GM18870 (cell line): ENCODE measurements around the gene SPOCK2.
"Not testable (repeated sequence)": the region's sequence is repeated elsewhere in the genome, so short reads cannot be mapped to it uniquely, and the experiment has no call there.

Experiments used
- ATAC-seq: cut with Tn5 transposase; IDR thresholded peaks from one replicate; pipeline ENCODE4 v1.9.1; 2021; ENCODE audit warnings: moderate library complexity; ENCODE audit not compliant: unreplicated experiment

Gene SPOCK2, protein sequence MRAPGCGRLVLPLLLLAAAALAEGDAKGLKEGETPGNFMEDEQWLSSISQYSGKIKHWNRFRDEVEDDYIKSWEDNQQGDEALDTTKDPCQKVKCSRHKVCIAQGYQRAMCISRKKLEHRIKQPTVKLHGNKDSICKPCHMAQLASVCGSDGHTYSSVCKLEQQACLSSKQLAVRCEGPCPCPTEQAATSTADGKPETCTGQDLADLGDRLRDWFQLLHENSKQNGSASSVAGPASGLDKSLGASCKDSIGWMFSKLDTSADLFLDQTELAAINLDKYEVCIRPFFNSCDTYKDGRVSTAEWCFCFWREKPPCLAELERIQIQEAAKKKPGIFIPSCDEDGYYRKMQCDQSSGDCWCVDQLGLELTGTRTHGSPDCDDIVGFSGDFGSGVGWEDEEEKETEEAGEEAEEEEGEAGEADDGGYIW

DNA sequence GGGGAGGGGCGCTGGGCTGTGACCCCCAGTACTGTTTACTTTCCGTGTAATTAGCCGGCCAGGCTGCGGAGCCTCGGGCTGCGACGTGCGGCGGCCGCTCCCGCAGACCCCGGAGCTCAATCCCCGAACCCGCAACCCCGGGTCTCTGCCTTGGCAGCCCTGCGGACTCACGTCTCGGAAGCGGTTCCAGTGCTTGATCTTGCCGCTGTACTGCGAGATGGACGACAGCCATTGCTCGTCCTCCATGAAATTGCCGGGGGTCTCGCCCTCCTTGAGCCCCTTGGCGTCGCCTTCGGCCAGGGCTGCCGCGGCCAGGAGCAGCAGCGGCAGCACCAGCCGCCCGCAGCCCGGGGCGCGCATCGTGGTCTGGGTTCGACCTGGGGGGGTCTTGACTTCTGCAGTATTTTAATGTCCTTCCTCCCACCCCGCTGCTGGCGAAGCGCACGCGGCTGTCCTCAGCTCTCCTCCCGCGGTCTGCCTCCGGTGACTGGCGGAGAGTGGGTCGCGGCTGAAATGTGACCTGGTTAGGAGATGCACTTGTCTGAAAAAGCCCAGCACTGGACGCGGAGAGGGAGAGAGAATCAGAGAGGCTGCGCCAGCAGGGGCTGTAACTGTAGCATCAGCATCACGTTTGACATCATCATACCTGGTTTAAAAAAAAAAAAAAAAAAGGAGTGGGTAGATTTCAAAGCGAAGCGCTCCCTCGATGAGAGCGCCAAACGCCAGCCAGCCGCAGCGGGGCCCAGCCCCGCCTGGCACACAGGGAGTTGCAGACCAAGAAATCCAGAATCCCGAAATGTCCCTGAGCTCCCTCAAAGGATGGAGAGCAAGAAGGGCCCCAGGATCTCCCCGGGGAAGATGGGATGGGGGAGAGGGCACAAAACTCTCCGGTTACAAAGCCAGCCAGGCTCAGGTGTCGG, at the start of gene SPOCK2:
Gene SPOCK2, minus strand, starts transcription at position 583 of the 920 bp plus-strand sequence. Its CDS starts 223 bp downstream, at position 360.
- ATAC-seq = no peak

DNA sequence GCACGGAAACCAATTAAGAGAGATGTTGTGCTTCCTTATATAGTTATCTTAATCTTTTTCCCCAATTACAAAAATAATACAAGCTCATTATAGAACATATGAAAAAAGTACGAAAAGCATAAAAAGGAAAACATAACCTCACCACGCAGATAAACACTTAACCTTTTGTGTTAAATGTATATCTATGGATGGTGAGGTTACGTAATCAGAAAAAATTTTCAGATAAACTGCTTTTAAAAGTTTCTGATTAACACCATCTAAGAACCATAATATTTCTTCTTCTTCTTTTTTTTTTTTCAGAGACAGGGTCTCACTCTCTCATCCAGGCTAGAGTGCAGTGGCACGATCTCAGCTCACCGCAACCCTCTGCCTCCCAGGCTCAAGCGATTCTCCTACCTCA, 49.2 kb upstream of the SPOCK2 start:
- ATAC-seq = no peak

DNA sequence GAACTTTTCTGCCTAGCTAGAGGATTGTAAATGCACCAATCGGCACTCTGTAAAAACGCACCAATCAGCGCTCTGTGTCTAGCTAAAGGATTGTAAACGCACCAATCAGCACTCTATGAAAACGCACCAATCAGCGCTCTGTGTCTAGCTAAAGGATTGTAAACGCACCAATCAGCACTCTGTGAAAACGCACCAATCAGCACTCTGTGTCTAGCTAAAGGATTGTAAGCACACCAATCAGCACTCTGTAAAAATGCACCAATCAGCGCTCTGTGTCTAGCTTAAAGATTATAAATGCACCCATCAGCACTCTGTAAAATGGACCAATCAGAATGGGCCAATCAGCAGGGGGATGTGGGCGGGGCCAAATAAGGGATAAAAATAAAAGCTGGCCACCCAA, 47.9 kb upstream of the SPOCK2 start:
- not testable (repeated sequence) for ATAC-seq

DNA sequence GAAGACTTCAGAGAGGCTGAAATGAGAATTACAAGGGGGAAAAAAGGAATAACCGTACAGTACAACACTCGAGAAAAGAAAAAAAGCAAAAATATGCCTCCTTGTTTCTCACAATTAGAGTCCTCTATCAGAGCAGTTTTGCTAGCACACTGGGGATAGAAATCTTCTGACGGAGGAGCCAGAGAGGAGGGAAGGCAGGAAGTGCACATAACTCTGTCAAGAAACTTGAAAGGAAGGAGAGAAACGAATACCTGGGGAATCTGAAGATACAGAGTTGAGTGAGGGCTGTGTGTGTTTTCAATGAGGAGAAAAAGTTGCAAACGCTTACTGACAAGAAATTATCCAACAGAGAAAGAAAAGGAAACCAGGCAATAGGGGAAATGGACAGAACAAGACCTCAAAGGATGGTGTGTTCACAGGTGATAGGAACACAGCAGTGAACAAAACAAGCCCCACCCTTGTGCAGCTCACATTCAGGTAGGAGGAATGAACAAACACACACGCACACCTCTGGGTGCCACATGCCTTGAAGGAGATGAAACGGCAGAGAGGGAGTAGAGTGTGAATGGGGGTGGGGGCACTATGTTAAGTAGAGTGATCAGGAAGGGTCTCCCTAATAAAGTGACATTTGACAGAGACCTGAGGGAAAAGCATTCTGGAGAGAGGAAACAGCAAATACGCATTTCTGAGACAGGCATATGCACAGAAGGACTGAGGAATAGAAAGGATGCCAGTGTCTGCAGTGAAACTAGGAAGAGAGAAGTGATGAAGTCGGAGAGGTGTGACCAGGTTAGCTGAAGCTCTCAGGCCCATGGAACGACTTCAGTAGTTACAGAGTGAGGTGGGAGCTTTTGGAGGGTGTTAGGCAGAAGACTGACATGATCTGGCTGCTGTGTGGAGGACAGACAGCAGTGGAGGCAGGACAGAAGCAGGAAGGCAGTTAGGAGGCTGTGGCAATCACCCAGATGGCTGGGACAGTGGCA, 46.7 kb upstream of the SPOCK2 start:
- ATAC-seq = no peak

DNA sequence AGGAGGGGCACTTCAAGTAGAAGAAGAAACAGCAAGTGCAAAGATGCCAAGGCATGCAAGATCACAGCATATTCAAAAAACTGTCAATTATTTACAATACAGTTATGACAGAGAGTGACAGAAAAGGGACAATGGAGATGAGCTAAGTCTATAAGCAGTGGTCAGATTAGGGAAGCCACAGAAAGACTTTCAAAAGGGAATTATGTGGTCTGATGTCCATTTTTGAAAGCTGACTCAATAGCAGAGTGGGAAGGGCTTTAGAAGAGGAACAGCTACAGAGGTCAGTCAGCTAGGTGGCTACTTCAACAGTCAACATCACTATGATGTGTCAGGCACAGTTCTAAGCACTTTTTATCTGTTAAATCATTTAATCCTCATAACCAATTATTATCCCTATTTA, 45.2 kb upstream of the SPOCK2 start:
- ATAC-seq = peak; percentile 91

DNA sequence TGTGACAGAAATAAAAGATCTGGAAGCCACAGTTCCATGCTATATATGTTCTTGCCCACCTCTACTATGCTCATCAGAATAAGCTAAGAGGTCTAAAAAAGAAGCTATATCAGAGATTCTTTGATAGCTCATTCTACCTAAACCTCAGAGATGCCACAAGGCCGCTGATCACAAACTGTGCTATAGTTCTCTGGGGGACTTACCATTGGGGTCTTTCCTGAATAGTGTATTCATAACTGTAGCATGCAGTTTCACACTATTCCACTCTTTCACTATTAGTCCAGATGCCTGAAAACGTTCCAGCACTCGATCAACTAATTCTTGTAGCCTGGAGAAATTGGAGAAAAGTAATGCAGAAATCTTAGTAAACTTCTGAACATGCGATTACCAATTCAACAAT, 44.5 kb upstream of the SPOCK2 start:
- peak; percentile 21 for ATAC-seq

DNA sequence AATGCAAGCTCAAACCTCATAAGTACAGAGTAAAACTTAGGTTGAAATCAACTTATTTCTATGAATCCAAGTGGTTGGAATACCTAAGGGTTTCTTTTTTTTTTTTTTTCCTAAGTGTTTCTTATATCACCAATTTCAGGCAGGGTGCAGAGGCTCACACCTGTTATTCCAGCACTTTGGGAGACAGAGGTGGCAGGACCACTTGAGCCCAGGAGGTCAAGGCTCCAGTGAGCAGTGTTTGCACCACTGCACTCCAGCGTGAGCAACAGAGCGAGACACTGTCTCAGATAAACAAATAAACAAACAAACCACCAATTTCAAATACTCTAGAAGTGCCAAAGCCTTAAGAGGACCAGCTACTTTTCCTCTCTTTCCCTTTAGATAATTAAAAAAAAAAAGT, 39.2 kb upstream of the SPOCK2 start:
- ATAC-seq = no peak

DNA sequence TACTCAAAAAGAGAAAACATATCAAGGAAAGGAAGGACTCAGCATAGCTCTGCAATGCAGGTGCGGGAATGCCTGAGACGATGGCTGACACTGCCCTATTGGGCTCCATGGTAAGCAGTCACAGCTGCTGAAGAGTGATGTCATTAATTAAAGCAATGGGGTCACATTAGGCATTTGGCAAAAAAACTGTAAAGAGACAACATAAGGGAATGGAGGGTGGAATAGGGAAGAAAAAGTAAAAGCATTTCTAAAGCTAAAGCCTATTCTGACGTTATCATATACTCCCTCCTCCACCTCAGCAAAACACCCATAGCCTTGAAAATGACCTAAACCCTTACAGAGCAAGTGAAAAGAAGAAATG, 38.5 kb upstream of the SPOCK2 start:
- no peak for ATAC-seq

DNA sequence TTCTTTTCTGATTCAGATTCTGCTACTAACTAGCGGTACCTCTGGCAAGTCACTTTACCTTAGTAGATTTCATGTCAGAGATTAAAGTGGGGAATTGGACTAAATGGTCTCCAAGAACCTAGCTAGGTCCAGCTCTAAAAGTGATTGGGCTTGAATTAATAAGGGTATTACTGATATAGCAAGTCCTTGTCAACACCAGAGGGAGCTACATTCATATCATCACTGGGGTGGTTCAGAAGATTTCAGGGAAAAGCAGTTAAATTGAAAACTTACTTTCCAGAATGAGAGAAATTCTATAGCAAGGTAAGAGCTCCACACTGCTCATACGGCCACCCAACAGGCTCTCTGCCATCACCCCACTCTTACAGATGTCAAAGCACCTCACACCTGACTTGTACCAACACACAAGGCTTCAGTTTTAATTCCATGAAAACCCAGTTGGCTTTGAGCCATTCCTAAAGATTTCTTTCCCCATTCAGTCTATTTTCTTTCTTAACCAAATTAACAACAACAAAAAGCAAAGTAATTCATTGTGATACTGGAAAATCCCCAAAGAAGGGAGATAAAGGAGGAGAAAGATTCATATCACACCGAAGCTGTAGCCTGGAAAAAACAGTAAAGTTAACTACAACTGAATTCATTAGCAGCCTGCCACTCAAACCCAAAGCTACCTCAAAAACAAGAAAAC, 38.0 kb upstream of the SPOCK2 start:
- no peak for ATAC-seq

DNA sequence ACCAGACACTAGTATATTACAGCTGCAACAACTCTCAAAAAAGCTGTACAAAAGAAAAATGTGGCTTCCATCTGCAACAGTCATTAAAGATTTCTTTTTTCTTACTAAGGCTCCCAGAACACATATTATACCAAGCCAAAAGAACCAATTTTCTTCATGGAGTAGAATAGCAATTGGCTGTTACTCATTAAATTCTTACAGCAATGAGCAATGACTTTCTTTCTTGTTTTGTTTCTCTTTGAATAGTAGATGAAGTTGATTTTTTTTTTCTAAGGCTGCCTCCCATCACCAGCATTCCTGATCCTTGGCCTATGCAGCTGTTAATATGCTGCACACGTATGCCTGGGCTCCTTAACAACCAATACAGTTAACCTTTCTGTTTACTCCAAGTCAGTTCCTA, 36.6 kb upstream of the SPOCK2 start:
- no peak for ATAC-seq

DNA sequence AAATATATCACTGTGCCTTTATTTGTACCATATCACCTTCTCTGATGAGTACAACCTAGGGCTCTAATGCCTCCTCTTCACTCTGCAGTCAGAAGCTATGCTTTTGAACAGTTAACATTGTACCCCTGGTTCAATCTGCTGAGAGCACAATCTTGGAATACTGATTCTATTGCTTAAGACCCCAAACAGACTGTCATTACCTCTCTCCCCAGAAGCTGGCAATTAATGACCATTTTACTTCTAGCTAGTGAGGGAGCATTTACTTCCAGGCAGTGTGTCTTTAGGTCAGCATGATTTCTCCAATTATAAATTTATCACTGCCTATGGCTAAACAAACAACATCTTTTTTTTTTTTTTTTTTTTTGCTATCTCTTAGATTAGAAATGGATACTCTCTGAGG, 36.0 kb upstream of the SPOCK2 start:
- no peak for ATAC-seq

DNA sequence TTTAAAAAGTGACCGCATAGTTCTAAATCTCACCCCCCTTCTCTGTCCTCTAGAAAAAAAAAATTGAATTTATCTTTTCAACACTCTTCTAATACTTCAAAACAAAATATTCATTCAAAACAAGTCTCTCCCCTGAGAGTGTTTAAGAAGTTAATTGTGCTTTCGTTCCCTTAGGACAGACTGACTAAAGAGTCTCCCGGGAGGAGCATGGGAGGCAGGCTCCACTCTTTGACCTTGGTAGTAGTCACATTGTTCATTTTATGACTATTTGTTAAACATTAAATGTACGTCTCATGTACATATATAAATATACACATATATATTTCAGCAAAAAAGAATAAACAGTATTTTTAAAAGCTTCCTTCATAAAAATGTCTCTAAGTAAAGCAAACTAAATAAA, 35.3 kb upstream of the SPOCK2 start:
- no peak for ATAC-seq

DNA sequence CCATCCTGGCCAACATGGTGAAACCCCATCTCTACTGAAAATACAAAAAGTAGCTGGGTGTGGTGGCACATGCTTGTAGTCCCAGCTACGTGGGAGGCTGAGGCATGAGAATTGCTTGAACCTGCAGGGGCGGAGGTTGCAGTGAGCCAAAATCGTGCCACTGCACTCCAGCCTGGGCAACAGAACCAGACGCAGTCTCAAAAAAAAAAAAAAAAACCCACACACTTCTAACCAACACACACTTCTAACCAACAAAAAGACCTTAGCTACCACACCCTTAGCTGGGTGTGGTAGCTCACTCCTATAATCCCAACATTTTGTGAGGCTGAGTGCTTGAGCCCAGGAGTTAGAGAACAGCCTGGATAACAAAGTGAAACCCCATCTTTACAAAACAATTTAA, 33.9 kb upstream of the SPOCK2 start:
- ATAC-seq = no peak

DNA sequence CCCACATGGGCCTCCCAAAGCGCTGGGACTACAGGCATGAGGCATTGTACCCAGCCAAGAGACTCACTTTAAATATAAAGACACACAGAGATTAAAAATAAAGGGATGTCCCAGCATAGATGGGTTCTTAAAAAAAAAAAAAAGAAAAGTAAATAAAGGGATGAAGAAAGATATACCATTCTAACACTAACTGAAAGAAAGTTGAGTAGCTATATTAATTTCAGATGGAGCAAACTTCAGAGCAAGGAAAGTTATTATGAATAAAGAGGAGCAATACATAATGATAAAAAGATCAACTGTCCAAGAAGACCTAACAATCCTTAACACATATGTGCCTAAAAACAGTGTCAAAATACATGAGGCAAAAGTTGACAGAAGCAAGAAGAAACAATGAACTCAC, 33.0 kb upstream of the SPOCK2 start:
- ATAC-seq = no peak

DNA sequence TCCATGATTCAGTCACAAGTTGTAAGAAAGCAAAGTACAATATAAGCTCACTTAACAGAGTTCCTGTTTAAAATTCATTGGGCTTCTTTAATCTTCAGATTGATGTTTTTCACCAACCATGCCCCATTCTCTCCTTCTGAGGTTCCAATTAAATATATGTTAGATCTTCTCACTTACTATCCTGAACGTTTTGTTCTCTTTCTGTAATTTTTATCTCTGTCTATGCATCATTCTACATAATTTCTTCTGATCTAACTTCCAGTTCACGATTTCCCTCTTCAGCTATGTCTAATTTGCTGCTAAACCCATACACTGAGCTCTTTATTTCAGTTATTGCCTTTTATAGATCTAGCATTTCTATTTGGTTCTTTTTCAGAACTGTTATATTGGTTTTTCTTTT, 28.0 kb upstream of the SPOCK2 start:
- ATAC-seq = no peak

DNA sequence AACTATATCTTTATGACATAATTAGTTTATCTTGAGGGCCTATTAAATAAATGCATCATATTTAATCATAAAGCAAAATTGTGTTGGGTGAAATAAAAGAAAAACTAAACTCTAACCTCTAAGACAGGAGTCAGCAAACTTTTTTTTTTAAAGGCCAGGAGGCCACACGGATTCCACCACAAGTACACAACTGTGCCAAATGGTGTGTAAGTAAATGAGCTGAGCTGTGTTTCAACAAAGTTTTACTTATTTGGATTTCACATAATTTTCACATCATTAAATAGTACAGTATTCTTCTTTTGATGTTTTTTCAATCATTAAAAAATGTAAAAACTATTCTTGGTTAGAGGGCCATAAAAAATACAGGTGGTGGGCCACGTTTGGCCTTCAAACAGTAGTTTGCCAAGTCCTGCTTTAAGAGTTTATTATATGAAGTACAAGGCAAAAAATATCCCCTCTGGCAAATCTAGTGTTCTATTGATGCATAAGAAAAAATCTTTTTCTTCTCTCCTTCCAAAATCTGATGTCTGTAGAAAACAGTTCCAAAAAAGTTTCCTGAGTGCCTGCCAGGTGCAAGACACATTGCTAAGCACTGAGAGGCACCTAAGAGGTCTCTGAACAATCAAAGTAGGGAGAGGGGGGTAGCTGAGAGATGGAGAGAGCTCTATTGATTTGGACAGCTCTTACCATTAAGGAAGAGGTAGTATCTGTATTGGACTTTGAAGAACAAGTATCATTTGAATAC, 26.5 kb upstream of the SPOCK2 start:
- ATAC-seq = no peak

DNA sequence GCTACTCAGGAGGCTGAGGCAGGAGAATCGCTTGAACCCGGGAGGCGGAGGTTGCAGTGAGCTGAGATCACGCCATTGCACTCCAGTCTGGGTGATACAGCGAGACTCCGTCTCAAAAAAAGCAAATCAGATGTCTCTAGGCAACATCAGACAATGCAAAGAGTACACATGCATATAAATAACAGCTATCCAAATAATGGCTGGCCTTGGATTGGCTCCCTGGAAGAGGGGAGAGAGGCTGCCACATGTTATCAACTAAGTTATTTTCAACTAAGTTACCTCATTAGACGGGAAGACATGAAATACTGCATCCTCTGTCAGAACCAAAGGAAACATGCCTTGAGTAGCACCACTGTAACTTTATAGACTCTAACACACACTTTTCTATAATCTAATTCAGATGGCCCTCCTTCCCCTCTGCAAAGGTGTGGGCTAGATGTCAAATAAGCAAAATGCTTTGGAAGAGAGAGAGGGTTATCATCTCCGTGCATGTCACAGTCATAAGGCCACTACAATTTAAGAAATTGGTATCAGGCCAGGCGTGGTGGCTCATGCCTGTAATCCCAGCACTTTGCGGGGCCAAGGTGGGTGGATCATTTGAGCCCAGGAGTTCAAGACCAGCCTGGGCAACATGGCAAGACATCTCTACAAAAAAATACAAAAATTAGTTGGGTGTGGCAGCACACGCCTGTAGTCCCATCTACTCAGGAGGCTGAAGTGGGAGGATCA, 22.5 kb upstream of the SPOCK2 start:
- no peak for ATAC-seq

DNA sequence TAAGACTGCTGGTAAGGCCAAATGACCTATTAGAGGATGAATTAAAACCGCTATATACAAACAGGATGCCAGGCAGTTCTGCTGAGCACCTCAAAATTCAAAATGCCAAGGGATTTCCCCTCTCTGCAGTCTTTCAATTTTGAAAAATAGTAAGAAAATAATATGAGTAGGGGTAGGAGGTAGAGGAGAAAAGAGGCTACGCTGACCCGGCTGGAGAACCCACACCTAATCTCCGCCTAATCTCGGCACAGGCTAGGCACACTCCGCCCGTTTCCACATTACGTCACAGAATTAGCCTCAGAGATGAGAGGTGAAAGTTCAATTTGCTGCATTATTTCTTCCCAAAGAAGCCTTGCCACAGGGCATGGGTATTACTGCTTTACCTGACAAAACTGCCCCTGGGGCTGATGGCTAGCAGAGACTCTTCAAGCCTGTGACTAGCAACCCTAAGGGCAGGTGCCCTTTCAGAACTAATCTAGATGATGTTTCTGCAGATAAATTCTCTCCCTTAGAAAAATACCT, 21.3 kb upstream of the SPOCK2 start:
- ATAC-seq = no peak
